Fibroblast of skin of left quadriceps (primary cell): ENCODE measurements around the gene ZAP70.

ENCODE experiments used
- DNase-seq, 2 experiments: peaks; one replicate each; pipeline ENCODE4 v3.0.0-alpha.2; 2013; ENCODE audit warnings: low read depth in 2 of 2

ZAP70 gene

DNA sequence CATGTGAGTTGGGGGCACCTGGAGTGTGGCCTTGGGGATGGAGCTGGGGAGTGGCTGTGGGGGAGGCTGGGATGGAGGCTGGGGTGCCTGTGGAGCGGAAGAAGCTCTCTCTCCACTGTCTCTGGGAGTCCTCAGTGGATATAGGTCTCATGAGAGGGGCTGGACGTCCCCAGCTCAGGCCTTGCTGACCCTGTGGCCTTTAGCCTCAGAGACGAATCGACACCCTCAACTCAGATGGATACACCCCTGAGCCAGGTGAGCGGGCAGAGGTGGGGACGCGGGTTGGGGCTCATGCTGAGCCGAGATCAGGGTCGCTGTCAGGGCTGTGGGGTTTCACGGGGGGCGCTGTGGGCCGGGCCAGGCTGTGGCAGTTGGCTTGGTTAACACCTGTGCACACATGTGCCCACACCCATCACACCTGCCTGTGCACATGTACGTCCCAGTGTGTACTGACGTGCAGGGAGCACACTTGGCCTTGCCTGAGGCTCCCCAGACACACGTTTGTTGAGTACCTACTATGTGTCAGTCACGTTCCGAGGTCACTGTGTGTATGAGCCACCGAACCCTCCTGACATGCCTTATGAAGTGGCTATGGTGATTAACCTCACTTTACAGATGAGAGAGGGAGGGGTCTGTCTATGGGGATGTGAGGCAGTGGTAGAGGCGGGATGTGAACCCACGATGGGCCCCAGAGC lies 20.1 kb downstream of the ZAP70 start:
- no peak for DNase-seq

- no peak for DNase-seq
Measured at GRCh38 chr2:97734061-97735051, 21.0 kb downstream of the ZAP70 start.

GRCh38 chr2:97735161-97735561 lies 21.8 kb downstream of the ZAP70 start:
- no peak for DNase-seq

DNA sequence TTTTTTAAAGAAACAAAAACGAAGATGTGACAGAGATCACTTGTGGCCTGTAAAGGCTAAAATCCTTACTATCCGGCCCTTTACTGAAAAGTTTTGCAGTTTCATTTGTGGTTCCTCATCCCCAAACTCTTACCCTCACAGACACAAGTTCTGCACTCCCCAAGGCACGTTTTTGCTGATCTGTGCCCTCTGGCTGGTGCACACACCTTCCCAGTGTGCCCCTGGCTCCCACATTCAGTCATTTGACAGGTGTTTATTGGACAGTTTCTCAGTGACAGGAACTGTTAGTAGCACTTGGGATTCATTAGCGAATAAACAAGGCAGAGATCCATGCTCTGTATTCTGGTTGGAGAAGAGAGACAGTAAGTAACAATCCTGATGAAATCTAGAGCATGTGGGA lies 22.8 kb downstream of the ZAP70 start:
- no peak for DNase-seq

DNA sequence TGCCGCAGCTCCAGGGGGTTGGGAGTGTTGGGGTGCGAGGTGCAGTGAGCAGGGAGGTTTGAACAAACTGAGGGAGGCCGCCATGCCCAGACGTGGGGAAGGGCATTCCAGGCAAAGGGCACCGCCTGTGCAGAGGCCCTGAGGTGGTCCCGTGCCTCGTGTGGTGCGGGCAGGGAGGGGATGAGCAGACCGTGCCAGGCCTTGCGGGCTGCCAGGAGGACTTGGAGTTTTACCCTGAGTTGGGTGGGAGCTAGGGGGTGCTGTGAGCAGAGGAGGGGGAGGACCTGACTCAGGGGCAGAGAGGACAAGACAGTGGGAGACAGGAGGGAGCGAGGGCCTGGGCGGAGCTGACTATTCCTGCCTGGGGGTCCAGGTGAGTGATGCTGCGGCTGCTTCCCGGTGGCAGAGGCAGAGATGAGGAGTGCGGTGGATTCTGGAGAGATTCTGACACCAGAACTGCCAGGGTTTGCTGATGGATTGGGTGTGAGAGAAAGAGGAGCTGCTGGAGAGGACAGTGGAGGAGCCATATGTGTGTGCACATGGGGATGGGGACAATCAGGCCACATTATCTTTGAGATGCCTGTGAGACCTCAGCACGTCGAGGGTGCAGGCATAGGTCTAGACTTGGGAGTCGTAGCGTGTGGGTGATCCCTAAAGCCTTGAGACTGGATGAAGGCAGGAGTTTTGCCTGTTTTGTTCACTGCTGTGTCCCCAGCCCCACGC lies 23.4 kb downstream of the ZAP70 start:
- DNase-seq, result no peak

GRCh38 chr2:97737421-97738178 lies 24.2 kb downstream of the ZAP70 start:
- DNase-seq, result no peak

DNA sequence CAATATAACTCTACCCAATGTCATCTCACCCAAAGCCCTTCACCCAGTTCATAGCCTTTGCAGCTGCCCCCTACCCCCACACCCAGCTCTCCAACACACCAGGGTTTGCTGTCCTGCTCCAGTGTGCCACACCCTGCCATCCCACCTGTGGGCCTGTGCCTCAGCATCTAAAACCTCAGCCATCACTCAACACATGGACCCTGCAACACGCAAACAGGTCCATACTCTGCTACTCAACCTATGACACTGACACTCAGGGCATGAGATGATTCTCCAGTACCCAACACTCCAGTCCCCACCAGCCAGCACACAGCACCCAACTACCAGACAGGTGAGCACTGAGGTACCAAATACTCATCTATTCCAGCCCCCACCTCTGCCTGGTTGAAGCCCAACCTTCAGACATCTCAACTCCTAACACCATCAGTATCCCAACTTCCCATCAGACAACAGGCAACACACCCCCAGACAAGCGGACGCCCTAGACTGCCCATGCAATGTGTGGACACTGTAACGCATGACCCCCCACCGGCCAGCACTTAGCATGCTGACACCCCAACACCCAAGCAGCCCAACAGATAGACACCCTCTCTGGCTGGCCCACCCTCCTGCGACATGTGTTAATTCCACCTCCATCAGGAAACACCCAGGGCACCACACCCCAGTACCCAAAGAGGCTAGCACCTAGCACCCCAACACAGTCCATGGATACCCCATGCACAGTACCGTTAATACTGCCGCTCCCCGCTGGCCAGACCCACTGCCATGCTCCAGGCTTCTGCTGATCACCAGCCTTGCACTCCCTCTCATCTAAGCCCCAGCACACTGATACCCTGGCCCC lies 25.0 kb downstream of the ZAP70 start:
- DNase-seq, result no peak

GRCh38 chr2:97739020-97739892 lies 25.9 kb downstream of the ZAP70 start:
- no peak for DNase-seq

GRCh38 chr2:97739893-97740245 lies 26.5 kb downstream of the ZAP70 start:
- no peak for DNase-seq

- DNase-seq, result peak in 1 of 2 experiments; percentile 3
Measured at GRCh38 chr2:97740590-97741182, 27.3 kb downstream of the ZAP70 start.

- DNase-seq, result no peak
Measured at GRCh38 chr2:97741251-97741650, 27.9 kb downstream of the ZAP70 start.

- DNase-seq, result no peak
Measured at GRCh38 chr2:97741686-97742085, 28.3 kb downstream of the ZAP70 start.

GRCh38 chr2:97742381-97742847 lies 29.0 kb downstream of the ZAP70 start:
- no peak for DNase-seq

- no peak for DNase-seq
Measured at GRCh38 chr2:97743913-97744312, 30.5 kb downstream of the ZAP70 start.

DNA sequence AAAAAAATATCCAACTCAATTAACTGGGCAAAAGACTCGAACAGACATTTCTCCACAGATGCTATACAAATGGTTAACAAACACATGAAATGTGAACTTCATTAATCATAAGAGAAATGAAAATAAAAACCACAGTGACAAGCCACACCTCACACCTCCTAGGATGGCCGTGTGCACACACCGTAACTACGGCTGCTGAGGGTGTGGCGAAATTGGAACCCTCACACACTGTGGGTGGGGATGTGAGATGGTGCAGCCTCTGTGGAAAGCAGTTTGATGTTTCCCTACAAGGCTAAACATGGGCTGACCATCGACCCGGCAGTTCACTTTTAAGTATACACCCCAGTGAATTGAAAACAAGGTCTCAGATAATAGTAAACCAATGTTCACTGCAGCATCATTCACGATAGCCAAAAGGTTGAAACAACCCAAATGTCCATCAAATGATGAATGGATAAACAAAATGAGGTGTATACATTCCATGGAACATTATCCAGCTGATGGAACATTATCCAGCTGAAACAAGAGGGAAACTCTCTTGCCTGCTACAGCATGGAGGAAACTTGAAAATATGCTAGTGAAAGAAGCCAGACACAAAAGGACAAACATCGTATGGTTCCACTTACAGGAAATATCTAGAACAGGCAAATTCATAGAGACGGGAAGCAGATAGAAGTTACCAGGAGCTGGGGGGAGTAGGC lies 32.2 kb downstream of the ZAP70 start:
- DNase-seq, result no peak

GRCh38 chr2:97747285-97747684 lies 33.9 kb downstream of the ZAP70 start:
- no peak for DNase-seq

- no peak for DNase-seq
Measured at GRCh38 chr2:97747716-97748115, 34.3 kb downstream of the ZAP70 start.

DNA sequence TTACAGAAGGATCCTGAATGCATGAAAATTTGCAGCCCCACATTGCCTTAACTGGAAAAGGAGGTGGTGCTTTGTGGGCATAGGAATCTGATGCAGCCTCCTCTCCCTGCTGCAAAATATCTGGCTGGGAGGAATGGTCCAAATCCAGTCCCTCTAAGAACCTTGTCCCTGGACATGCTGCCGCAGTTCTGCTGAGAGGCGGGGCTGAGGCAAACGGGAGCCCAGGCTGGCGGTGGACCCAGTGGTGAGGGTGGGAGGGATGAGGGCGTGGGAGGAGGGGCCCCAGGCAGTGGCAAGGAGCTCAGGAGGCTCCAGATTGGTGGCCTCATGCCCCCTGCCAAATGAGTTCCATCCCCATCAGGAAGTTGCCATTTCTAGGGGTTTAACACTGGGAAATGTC lies 36.2 kb downstream of the ZAP70 start:
- DNase-seq, result no peak

- no peak for DNase-seq
Measured at GRCh38 chr2:97750017-97750416, 36.6 kb downstream of the ZAP70 start.
